Measurements from ENCODE around the gene CSK. TPM values are rescaled to one million over a fixed set of nuclear protein-coding genes. Genes with fewer than 3 reads are reported as not detected.

Gene CSK
- polyA plus RNA-seq, 1 of the 3 experiments (the other 2 are of a cell fraction): 53.1 TPM

- ChIA-PET POLR2A (no interaction called here), CTCF (interaction anchor here (0.7 to 4.6 kb wide), 9 partner anchors 8 to 417 kb away, joined by 3 to 50 read pairs (median 6); partner anchors contain the start of gene CSK)
- DNase-seq: no peak
- H3K9me2 ChIP-seq: no peaks in the 10 kb centered on the region
- H3K27ac ChIP-seq (ENCODE audit: low read depth in 2 of 2, low read length in 1 of 2): no peak overlapping the region
- H3K36me3 ChIP-seq (replicated peaks in 1 of 2; ENCODE audit: control insufficient read depth in 1 of 2, insufficient read depth in 2 of 2, low read length in 1 of 2): no peaks in the 10 kb centered on the region
- peaks cover 92% of the 10 kb centered on the region for H3K79me2 ChIP-seq (ENCODE audit: insufficient read depth)
- no peak overlapping the region for H3K4me3 ChIP-seq (ENCODE audit: low read depth in 2 of 2, low read length in 1 of 2)
- H4K20me1 ChIP-seq (ENCODE audit: insufficient read depth): peaks cover 90% of the 10 kb centered on the region
- H3K4me1 ChIP-seq (ENCODE audit: control insufficient read depth in 1 of 2, insufficient read depth in 2 of 2, low read depth in 1 of 2, low read length in 1 of 2): peaks cover 13 to 52% of the 10 kb centered on the region in 2 experiments
- H3K9me3 ChIP-seq: no peaks in the 10 kb centered on the region
- no peak overlapping the region for H3K4me2 ChIP-seq
- no peak overlapping the region for H3K9ac ChIP-seq
- no peaks in the 10 kb centered on the region for H3K27me3 ChIP-seq (ENCODE audit: insufficient read depth)
- H2AFZ ChIP-seq (ENCODE audit: low read depth): no peak overlapping the region
- TF ChIP-seq SIN3A (IDR thresholded peaks at IDR 0.05; ENCODE audit: borderline replicate concordance, low read depth, low read length) (no peak), MEF2A (IDR thresholded peaks at IDR 0.05; ENCODE audit: borderline replicate concordance, low read depth) (no peak), IRF3 (IDR thresholded peaks at IDR 0.05; ENCODE audit: low read depth, low read length) (no peak), REST (IDR thresholded peaks at IDR 0.05; ENCODE audit: low read depth, low read length) (no peak)
- peaks cover 14% of the 10 kb centered on the region for H3F3A ChIP-seq (replicated peaks; ENCODE audit: insufficient read depth)
- WGBS (ENCODE audit: low lambda C conversion rate): 97% methylated on average over 7 of the region's 7 CpGs
These were observed 9.8 kb downstream of the CSK start for GRCh38 chr15:74791667-74792066.

- CTCF ChIA-PET: interaction anchor here (0.6 to 4.6 kb wide), 16 partner anchors 7 to 976 kb away, joined by 3 to 50 read pairs (median 4); partner anchors contain the start of genes CSK and ULK3
- Histone ChIP-seq H2AFZ (ENCODE audit: low read depth) (no peak overlapping the region), H3K4me2 (no peak overlapping the region), H3K9me2 (no peaks in the 10 kb centered on the region), H3K36me3 (replicated peaks in 1 of 2; ENCODE audit: control insufficient read depth in 1 of 2, insufficient read depth in 2 of 2, low read length in 1 of 2) (no peaks in the 10 kb centered on the region), H3K9me3 (no peaks in the 10 kb centered on the region), H3K4me3 (ENCODE audit: low read depth in 2 of 2, low read length in 1 of 2) (no peak overlapping the region), H3K9ac (no peak overlapping the region), H3K27me3 (ENCODE audit: insufficient read depth) (no peaks in the 10 kb centered on the region), H3K4me1 (ENCODE audit: control insufficient read depth in 1 of 2, insufficient read depth in 2 of 2, low read depth in 1 of 2, low read length in 1 of 2) (peaks cover 13 to 48% of the 10 kb centered on the region in 2 experiments), H3K79me2 (ENCODE audit: insufficient read depth) (peaks cover 91% of the 10 kb centered on the region), H3F3A (replicated peaks; ENCODE audit: insufficient read depth) (peaks cover 14% of the 10 kb centered on the region), H4K20me1 (ENCODE audit: insufficient read depth) (peaks cover 90% of the 10 kb centered on the region), H3K27ac (ENCODE audit: low read depth in 2 of 2, low read length in 1 of 2) (no peak overlapping the region)
- DNase-seq: no peak
- WGBS (ENCODE audit: low lambda C conversion rate): 86% methylated on average over 7 of the region's 12 CpGs
- POLR2A ChIA-PET: no interaction called here
- TF ChIP-seq TEAD4 (IDR thresholded peaks at IDR 0.05; ENCODE audit: borderline replicate concordance, insufficient read depth) (no peak), NRF1 (IDR thresholded peaks at IDR 0.05; ENCODE audit: low read depth, low read length) (no peak), CTCF (IDR thresholded peaks at IDR 0.05) (no peak), ZBTB33 (IDR thresholded peaks at IDR 0.05; ENCODE audit: borderline replicate concordance, low read depth) (no peak), MEF2A (IDR thresholded peaks at IDR 0.05; ENCODE audit: borderline replicate concordance, low read depth) (no peak), JUND (IDR thresholded peaks at IDR 0.05) (no peak), POLR2AphosphoS5 (IDR thresholded peaks at IDR 0.05; ENCODE audit: low read depth, low read length) (no peak), EZH2phosphoT487 (IDR thresholded peaks at IDR 0.05; ENCODE audit: borderline replicate concordance, low read depth) (no peak), NFIC (IDR thresholded peaks at IDR 0.05; ENCODE audit: borderline replicate concordance) (no peak), CHD2 (IDR thresholded peaks at IDR 0.05; ENCODE audit: low read length, partially characterized antibody) (no peak), RCOR1 (IDR thresholded peaks at IDR 0.05; ENCODE audit: low read length) (no peak), FOXM1 (IDR thresholded peaks at IDR 0.05; ENCODE audit: low read depth) (no peak), EP300 (IDR thresholded peaks at IDR 0.05; ENCODE audit: borderline replicate concordance in 1 of 2, low read depth in 1 of 2, low read length in 1 of 2) (no peak), MAX (IDR thresholded peaks at IDR 0.05; ENCODE audit: low read depth) (no peak)
These were observed 10.5 kb downstream of the CSK start for GRCh38 chr15:74792227-74793016.
